Measurements from ENCODE around the gene CFAP74. TPM values are rescaled to one million over a fixed set of nuclear protein-coding genes. Genes with fewer than 3 reads are reported as not detected.

The CFAP74 gene
- total RNA-seq, 1 experiment from 2014 or later, result not detected

DNA sequence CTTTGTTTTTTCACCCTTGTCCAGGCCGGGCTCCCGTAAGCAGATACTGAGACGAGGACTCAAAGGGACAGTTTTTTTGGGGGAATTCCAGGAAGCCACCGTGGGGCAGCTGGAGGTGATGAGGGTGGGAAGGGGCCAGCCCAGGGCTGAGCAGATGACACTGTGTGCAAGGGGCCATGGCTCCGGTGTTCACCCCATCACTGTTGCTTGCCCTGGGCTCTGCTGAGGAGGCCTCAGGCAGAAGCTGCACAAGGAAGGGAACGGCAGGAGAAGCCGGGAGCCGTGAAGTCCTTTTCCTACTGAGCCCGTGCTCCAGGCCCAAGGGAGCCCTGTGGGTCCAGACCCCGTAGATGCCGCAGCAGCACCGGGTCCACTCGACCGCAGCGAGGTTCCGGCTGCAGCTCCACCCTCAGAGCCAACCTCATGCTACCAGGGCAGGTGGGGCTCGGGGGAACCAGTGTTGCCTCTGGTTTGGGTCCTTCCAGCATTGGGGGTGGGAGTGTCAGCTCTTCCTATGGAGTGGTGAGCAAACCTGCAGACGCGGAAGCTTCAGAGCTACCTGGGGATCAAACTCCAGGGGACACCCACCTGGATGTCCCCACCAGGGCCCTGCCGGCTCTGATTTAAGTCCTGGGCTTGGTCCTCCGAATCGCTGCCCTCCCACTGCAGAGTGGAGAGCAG, 92.8 kb downstream of the CFAP74 start:
- intact Hi-C loops (cut with micrococcal nuclease), result no loop called here
- no peaks in the 10 kb centered on the region for H3K9me3 Mint-ChIP-seq (ENCODE audit: unreplicated experiment)
- CTCF ChIA-PET, result interaction anchor here (1.6 kb wide), 1 partner anchor 131 kb away, joined by 4 read pairs; no protein-coding TSS in a partner anchor
- no peaks in the 10 kb centered on the region for H3K27me3 Mint-ChIP-seq (ENCODE audit: insufficient read depth, unreplicated experiment)
- peak overlapping the region; percentile 35 for H3K27ac Mint-ChIP-seq (ENCODE audit: low read depth, unreplicated experiment)
- peaks cover 4% of the 10 kb centered on the region for H3K36me3 Mint-ChIP-seq (ENCODE audit: insufficient read depth, unreplicated experiment)
- H3K4me3 Mint-ChIP-seq (ENCODE audit: unreplicated experiment), result peak overlapping the region; percentile 69
- DNase-seq (ENCODE audit: unreplicated experiment), result no peak
- peaks cover 13% of the 10 kb centered on the region for H3K4me1 Mint-ChIP-seq (ENCODE audit: insufficient read depth, unreplicated experiment)
- TF ChIP-seq, protein P1, sequence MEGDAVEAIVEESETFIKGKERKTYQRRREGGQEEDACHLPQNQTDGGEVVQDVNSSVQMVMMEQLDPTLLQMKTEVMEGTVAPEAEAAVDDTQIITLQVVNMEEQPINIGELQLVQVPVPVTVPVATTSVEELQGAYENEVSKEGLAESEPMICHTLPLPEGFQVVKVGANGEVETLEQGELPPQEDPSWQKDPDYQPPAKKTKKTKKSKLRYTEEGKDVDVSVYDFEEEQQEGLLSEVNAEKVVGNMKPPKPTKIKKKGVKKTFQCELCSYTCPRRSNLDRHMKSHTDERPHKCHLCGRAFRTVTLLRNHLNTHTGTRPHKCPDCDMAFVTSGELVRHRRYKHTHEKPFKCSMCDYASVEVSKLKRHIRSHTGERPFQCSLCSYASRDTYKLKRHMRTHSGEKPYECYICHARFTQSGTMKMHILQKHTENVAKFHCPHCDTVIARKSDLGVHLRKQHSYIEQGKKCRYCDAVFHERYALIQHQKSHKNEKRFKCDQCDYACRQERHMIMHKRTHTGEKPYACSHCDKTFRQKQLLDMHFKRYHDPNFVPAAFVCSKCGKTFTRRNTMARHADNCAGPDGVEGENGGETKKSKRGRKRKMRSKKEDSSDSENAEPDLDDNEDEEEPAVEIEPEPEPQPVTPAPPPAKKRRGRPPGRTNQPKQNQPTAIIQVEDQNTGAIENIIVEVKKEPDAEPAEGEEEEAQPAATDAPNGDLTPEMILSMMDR (IDR thresholded peaks at IDR 0.05; ENCODE audit: unreplicated experiment), result no peak
- POLR2A ChIA-PET, result no interaction called here
- BruUV-seq (replicated peaks), result no TSS peak

DNA sequence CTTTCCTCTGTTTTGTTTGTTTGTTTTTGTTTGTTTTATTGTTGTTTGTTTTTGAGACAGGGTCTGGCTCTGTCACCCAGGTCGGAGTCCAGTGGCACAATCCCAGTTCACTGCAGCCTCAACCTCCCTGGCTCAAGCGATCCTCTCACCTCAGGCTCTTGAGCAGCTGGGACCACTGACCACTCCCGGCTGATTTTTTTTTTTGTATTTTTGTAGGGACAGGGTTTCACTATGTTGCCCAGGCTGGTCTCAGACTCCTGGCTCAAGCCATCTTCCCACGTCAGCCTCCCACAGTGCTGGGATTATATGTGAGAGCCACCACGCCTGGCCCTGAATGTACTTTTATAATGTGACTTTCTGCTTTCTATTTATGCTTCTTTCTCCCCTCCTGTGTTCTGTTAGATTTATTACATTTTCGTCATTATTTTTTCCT, 93.5 kb downstream of the CFAP74 start:
- Mint-ChIP-seq H3K36me3 (ENCODE audit: insufficient read depth, unreplicated experiment) (peaks cover 5% of the 10 kb centered on the region), H3K27me3 (ENCODE audit: insufficient read depth, unreplicated experiment) (no peaks in the 10 kb centered on the region), H3K4me1 (ENCODE audit: insufficient read depth, unreplicated experiment) (peaks cover 13% of the 10 kb centered on the region), H3K9me3 (ENCODE audit: unreplicated experiment) (no peaks in the 10 kb centered on the region), H3K27ac (ENCODE audit: low read depth, unreplicated experiment) (peak overlapping the region; percentile 35), H3K4me3 (ENCODE audit: unreplicated experiment) (peak overlapping the region; percentile 69)
- ChIA-PET POLR2A (interaction anchor here (0.6 to 5.2 kb wide), 12 partner anchors 13 to 324 kb away, joined by 3 to 42 read pairs (median 4); partner anchors contain the start of genes MIB2 and NADK), CTCF (interaction anchor here (0.6 to 2.7 kb wide), 6 partner anchors 8 to 130 kb away, joined by 3 to 13 read pairs (median 4); no protein-coding TSS in a partner anchor)
- TF ChIP-seq, protein P1 (IDR thresholded peaks at IDR 0.05; ENCODE audit: unreplicated experiment), result no peak
- intact Hi-C loops (cut with micrococcal nuclease), result no loop called here
- BruUV-seq (replicated peaks), result no TSS peak
- no peak for DNase-seq (ENCODE audit: unreplicated experiment)

DNA sequence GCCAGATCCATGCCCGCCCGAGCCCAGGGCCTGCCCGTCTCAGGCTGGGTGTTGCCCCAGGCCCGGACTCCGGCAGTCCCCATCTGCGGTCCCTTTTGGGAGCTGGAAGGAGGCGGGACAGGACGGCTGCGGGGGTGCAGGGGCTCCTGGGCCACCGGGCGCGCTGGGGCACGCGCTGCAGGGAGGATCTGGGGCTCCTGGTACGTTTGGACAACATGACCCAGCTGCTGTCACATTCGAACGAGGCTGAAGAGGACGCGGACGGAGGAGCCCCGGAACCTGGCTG, 95.1 kb downstream of the CFAP74 start:
- TSS peak; percentile 76 for BruUV-seq (replicated peaks)
- ChIA-PET CTCF (interaction anchor here (0.5 to 4.6 kb wide), 17 partner anchors 10 to 222 kb away, joined by 3 to 35 read pairs (median 4); no protein-coding TSS in a partner anchor), POLR2A (interaction anchor here (0.7 to 5.2 kb wide), 9 partner anchors 12 to 326 kb away, joined by 3 to 42 read pairs (median 5); partner anchors contain the start of gene NADK)
- no peak for DNase-seq (ENCODE audit: unreplicated experiment)
- Mint-ChIP-seq H3K36me3 (ENCODE audit: insufficient read depth, unreplicated experiment) (peaks cover 5% of the 10 kb centered on the region), H3K9me3 (ENCODE audit: unreplicated experiment) (no peaks in the 10 kb centered on the region), H3K4me3 (ENCODE audit: unreplicated experiment) (peak overlapping the region; percentile 69), H3K4me1 (ENCODE audit: insufficient read depth, unreplicated experiment) (peaks cover 13% of the 10 kb centered on the region), H3K27ac (ENCODE audit: low read depth, unreplicated experiment) (peak overlapping the region; percentile 78), H3K27me3 (ENCODE audit: insufficient read depth, unreplicated experiment) (no peaks in the 10 kb centered on the region)
- TF ChIP-seq, protein P1 (IDR thresholded peaks at IDR 0.05; ENCODE audit: unreplicated experiment), result no peak
- intact Hi-C loops (cut with micrococcal nuclease), result no loop called here

DNA sequence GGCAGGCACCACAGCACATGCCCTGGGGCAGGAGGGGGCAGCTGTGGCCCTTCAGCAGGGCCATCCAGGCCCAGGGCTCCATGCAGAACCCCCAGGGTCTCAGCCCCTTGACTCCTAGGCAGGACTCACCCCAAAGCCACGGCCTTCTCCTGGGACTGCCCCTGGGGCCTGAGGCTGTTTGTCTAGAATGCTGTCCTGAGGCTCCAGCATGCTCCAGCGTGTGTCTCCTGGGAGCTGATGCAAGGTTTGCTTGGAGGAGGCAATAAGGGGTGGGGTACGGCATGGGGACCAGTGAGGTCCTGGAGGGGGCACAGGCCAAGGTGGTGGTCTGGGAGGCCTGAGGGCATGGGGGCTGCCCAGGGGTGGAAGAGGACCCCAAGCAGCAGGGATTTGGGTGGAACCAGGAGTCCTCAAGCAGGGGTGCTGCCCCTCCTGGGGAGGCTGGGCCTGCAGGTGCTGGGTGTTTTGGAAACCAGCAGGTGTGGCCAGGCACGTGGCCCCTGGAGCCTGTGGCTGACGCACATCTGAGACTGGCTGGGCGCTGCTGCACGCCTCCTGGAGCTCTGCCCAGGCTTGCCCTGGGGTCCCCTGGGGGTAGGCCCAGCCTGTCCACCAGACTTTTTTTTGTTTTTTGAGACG, 96.4 kb downstream of the CFAP74 start:
- Mint-ChIP-seq H3K4me1 (ENCODE audit: insufficient read depth, unreplicated experiment) (peaks cover 13% of the 10 kb centered on the region), H3K36me3 (ENCODE audit: insufficient read depth, unreplicated experiment) (peaks cover 5% of the 10 kb centered on the region), H3K4me3 (ENCODE audit: unreplicated experiment) (peak overlapping the region; percentile 69), H3K27me3 (ENCODE audit: insufficient read depth, unreplicated experiment) (no peaks in the 10 kb centered on the region), H3K9me3 (ENCODE audit: unreplicated experiment) (no peaks in the 10 kb centered on the region), H3K27ac (ENCODE audit: low read depth, unreplicated experiment) (peak overlapping the region; percentile 78)
- no TSS peak for BruUV-seq (replicated peaks)
- ChIA-PET POLR2A (interaction anchor here (0.6 to 5.2 kb wide), 15 partner anchors 8 to 214 kb away, joined by 3 to 42 read pairs (median 4); partner anchors contain the start of gene NADK), CTCF (interaction anchor here (0.6 to 4.6 kb wide), 21 partner anchors 9 to 1555 kb away, joined by 3 to 35 read pairs (median 4); no protein-coding TSS in a partner anchor)
- intact Hi-C loops (cut with micrococcal nuclease), result loop anchor here (2.0 kb wide), 1 partner anchor 126 kb away; no protein-coding TSS in a partner anchor
- DNase-seq (ENCODE audit: unreplicated experiment), result peak; percentile 81
- TF ChIP-seq, protein P1 (IDR thresholded peaks at IDR 0.05; ENCODE audit: unreplicated experiment), result no peak

Measured in MCF 10A (cell line).